GM06990 (cell line): Measurements from ENCODE around the gene KRT80.

Source experiments
- DNase-seq: peaks from one replicate; pipeline ENCODE4 v3.0.0-alpha.2; 2011; ENCODE audit not compliant: insufficient read length; ENCODE audit errors: extremely low read depth
- H3K27me3 ChIP-seq: replicated peaks from 2 replicates; pipeline ENCODE4 v1.6.0; 2011; ENCODE audit warnings: low read length; ENCODE audit not compliant: control insufficient read depth, insufficient read depth
- H3K36me3 ChIP-seq: 2 replicates; pipeline ENCODE4 v1.5.1; 2011; ENCODE audit warnings: low read length; ENCODE audit not compliant: control insufficient read depth, insufficient read depth
- H3K4me3 ChIP-seq: replicated peaks from 2 replicates; pipeline ENCODE4 v1.5.1; 2011; ENCODE audit warnings: low read depth, mild to moderate bottlenecking, control low read depth, low read length
- CTCF ChIP-seq: IDR thresholded peaks from 2 replicates; pipeline ENCODE4 v1.5.1; 2011; ENCODE audit warnings: low read length, control low read depth, mild to moderate bottlenecking, inconsistent platforms; ENCODE audit not compliant: insufficient read depth, poor library complexity, severe bottlenecking

Gene KRT80

DNA sequence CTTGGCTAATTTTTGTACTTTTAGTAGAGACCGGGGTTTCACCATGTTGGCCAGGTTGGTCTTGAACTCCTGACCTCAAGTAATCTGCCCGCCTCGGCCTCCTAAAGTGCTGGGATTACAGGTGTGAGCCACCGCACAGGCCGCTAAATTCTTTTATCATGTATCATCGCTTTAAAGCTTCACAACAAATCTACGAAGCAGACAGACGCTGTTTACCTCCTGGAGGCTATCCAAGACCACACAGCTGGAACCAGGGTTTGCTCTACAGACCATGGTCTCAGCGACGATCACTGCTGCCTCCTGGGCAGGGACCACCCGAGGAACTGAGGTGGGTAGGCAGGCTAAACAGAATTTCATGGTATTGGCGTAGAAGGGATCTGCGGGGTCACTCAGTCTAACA lies 27.2 kb downstream of the KRT80 start:
- Histone ChIP-seq H3K27me3 (no peaks in the 10 kb centered on the region; the same call in 1 of the 2 replicates), H3K36me3 (no peaks in the 10 kb centered on the region), H3K4me3 (no peak overlapping the region)
- TF ChIP-seq CTCF, result no peak
- DNase-seq, result no peak

DNA sequence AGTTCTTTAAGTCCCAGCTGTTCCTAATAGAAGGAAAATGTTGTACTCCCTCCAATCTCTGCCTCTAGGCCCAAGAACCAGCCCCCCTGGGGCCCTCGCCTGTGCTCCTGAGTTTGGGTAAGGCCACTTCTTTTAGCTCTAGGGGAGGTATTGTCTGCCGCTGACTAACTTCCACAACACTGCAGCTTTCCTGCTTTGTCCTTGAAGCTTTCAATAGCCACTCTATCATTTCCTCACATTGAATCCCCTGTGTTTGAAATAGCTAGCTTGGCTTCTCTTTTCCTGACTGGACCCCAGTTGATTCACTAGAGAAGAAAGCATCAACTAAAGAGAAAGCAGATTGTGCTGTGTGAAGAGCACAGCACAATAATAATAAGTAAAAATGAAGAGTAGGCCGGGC lies 28.8 kb downstream of the KRT80 start:
- no peak for TF ChIP-seq CTCF
- Histone ChIP-seq H3K27me3 (no peaks in the 10 kb centered on the region; the same call in 1 of the 2 replicates), H3K4me3 (no peak overlapping the region), H3K36me3 (no peaks in the 10 kb centered on the region)
- no peak for DNase-seq

GRCh38 chr12:52160200-52160599 lies 31.6 kb downstream of the KRT80 start:
- H3K36me3 ChIP-seq, result no peaks in the 10 kb centered on the region
- no peak overlapping the region for H3K4me3 ChIP-seq
- no peaks in the 10 kb centered on the region; the same call in 1 of the 2 replicates for H3K27me3 ChIP-seq
- DNase-seq, result no peak
- no peak for TF ChIP-seq CTCF

DNA sequence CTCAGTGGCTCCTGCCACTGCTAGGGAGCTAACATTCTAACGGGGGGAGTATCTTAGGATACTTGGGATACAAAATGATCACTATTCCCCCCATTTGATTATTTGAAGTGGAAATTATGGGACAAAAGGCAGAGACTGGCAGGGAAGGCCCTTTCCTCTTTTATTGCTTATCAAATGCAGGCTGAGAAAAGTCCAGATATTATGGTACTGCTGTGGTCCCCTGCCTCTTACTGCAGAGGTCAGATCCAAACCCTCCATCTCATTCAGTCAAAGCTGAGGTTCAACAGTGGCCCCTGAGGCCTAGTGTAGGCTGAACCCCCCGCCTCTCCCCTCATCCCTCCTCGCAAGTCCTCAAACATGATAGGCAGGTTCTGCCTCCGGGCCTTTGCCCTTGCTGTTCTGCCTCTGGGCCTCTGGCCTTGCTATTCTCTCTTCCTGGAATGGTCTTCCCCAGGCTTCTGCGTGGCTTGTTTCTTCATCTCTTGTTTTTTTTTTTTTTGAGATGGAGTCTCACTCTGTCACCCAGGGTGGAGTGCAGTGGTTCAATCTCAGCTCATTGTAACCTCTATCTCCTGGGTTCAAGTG lies 34.2 kb downstream of the KRT80 start:
- H3K27me3 ChIP-seq, result no peaks in the 10 kb centered on the region; the same call in 1 of the 2 replicates
- no peak overlapping the region for H3K4me3 ChIP-seq
- DNase-seq, result no peak
- H3K36me3 ChIP-seq, result no peaks in the 10 kb centered on the region
- no peak for TF ChIP-seq CTCF

DNA sequence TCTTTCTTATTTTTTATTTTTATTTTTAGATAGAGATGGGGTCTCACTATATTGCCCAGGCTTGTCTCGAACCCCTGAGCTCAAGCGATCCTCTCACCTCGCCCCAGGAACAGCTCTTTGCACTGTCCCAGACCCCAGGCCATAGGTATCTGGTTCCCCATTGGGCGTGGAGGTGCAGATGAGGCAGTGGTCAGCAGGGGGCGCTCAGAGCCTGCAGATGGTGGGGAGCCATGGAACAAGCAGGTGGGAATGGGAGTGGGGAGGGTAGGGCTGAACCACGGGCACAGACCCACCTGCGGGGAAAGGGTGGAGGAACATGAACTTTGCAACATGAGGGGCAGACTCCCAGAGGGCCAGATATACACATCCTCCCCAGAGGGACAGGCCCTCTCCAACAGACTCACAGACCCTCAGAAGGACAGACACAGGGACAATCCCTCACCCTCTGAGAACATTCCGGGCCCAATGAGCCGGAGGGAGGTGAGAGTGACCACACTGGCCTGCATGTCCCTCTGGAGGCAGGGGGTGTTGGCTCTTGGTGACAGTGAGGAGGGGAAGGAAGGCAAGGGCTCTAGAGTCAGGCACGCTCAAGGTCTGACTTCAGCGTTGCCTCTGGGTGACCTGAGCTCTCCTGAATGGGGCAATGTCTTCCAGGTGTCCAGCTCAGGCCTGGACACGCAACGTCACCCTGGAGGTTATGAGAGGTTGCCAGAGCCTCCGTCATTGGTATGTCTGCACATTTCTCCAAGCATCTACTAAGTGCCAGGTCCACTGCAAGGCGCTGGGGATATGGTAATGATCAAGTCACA lies 34.9 kb downstream of the KRT80 start:
- TF ChIP-seq CTCF, result peak; percentile 98
- Histone ChIP-seq H3K27me3 (no peaks in the 10 kb centered on the region; the same call in 1 of the 2 replicates), H3K4me3 (no peak overlapping the region), H3K36me3 (no peaks in the 10 kb centered on the region)
- DNase-seq, result peak; percentile 43

GRCh38 chr12:52156311-52156710 lies 35.5 kb downstream of the KRT80 start:
- Histone ChIP-seq H3K27me3 (no peaks in the 10 kb centered on the region; the same call in 1 of the 2 replicates), H3K36me3 (no peaks in the 10 kb centered on the region), H3K4me3 (no peak overlapping the region)
- TF ChIP-seq CTCF, result no peak
- no peak for DNase-seq
